Endothelial cell of umbilical vein (primary cell): Measurements from ENCODE around the gene MBTPS2. TPM values are rescaled to one million over a fixed set of nuclear protein-coding genes. Genes with fewer than 3 reads are reported as not detected.

Experiments used
- BruUV-seq: library from RNA; stranded (reverse); fragments of 400-500 nt; replicated peaks from 2 replicates; lab custom pipeline; 2021; lab: Mats Ljungman, UMichigan
- CTCF ChIA-PET: fragments of 300-600, 350-600 bp; sonication (Branson Sonifier 250); formaldehyde crosslinking; loops from one replicate; lab custom pipeline; 2021; ENCODE audit warnings: antibody characterized with exemption, inconsistent platforms; lab: Charles Lee
- POLR2A ChIA-PET: fragments of 300-600, 350-600 bp; sonication (Branson Sonifier 250); formaldehyde crosslinking; loops from one replicate; lab custom pipeline; 2021; ENCODE audit warnings: antibody characterized with exemption, inconsistent platforms; lab: Charles Lee
- DNase-seq: peaks from one replicate; pipeline ENCODE4 v3.0.0-alpha.2; 2011; ENCODE audit warnings: low read depth, low spot score
- FAIRE-seq: peaks from 2 replicates; lab custom pipeline; 2011; peaks lifted over from hg19 to GRCh38; lab: Jason Lieb, UNC
- H2AFZ ChIP-seq: 2 replicates; pipeline ENCODE4 v1.6.0; 2012; ENCODE audit warnings: low read depth, low read length, control low read depth, inconsistent platforms
- H3K27ac ChIP-seq: 2 replicates; pipeline ENCODE4 v1.5.1; 2011; ENCODE audit warnings: low read depth, mild to moderate bottlenecking, control low read depth, low read length, moderate library complexity; ENCODE audit not compliant: insufficient read depth
- H3K27me3 ChIP-seq, 2 experiments: 2 replicates each; pipeline versions ENCODE4 v1.6.0 to v1.6.1; 2011; ENCODE audit warnings: low read length in 2 of 2, mixed read lengths in 1 of 2; ENCODE audit not compliant: control insufficient read depth in 2 of 2, insufficient read depth in 2 of 2
- H3K36me3 ChIP-seq, 2 experiments: 2 replicates in 1 of 2; 3 replicates in 1 of 2; pipeline ENCODE4 v1.5.1; 2011; ENCODE audit warnings: low read length in 2 of 2, mild to moderate bottlenecking in 1 of 2, moderate library complexity in 1 of 2; ENCODE audit not compliant: control insufficient read depth in 2 of 2, insufficient read depth in 2 of 2; ENCODE audit errors: extremely low read depth in 1 of 2
- H3K4me1 ChIP-seq: 3 replicates; pipeline ENCODE4 v1.5.1; 2011; ENCODE audit warnings: mild to moderate bottlenecking, low read length; ENCODE audit not compliant: control insufficient read depth, insufficient read depth; ENCODE audit errors: extremely low read depth
- H3K4me2 ChIP-seq: 2 replicates; pipeline ENCODE4 v1.6.1; 2011; ENCODE audit warnings: low read length, control low read depth, mixed read lengths; ENCODE audit not compliant: insufficient read depth
- H3K4me3 ChIP-seq, 3 experiments: fragments of 200-600 bp in 1 of 3; sonication (generic), shearing (Covaris generic) in 1 of 3; replicated peaks in 1 of 3; 2 replicates each; pipeline ENCODE4 v1.5.1; 2011 to 2016; ENCODE audit warnings: control low read depth in 3 of 3, low read length in 3 of 3, mild to moderate bottlenecking in 2 of 3, inconsistent platforms in 1 of 3, low read depth in 1 of 3, moderate library complexity in 1 of 3; ENCODE audit not compliant: insufficient read depth in 1 of 3
- H3K79me2 ChIP-seq: 2 replicates; pipeline ENCODE4 v1.6.0; 2012; ENCODE audit warnings: low read length, inconsistent platforms; ENCODE audit not compliant: control insufficient read depth, insufficient read depth
- H3K9ac ChIP-seq: replicated peaks from 2 replicates; pipeline ENCODE3; 2011; ENCODE audit warnings: low read length, control low read depth; ENCODE audit not compliant: insufficient read depth; ENCODE audit errors: extremely low read depth
- H3K9me1 ChIP-seq: replicated peaks from 3 replicates; pipeline ENCODE4 v1.6.0; 2011; ENCODE audit warnings: mild to moderate bottlenecking, low read length; ENCODE audit not compliant: control insufficient read depth, insufficient read depth; ENCODE audit errors: extremely low read depth
- H3K9me3 ChIP-seq: replicated peaks from 2 replicates; pipeline ENCODE4 v1.5.1; 2012; ENCODE audit warnings: low read length, inconsistent platforms; ENCODE audit not compliant: control insufficient read depth, insufficient read depth
- H4K20me1 ChIP-seq: replicated peaks from 2 replicates; pipeline ENCODE3; 2011; ENCODE audit warnings: mild to moderate bottlenecking, low read length; ENCODE audit not compliant: control insufficient read depth, insufficient read depth; ENCODE audit errors: extremely low read depth
- EZH2 ChIP-seq: IDR thresholded peaks from 2 replicates; pipeline ENCODE4 v1.6.1; 2012; ENCODE audit warnings: borderline replicate concordance, low read depth, mild to moderate bottlenecking, moderate library complexity, low read length, inconsistent platforms; ENCODE audit not compliant: severe bottlenecking
- FOS ChIP-seq: IDR thresholded peaks from 2 replicates; pipeline ENCODE4 v1.6.1; 2011; ENCODE audit warnings: mild to moderate bottlenecking, low read length, moderate library complexity, borderline replicate concordance; ENCODE audit not compliant: insufficient read depth
- GATA2 ChIP-seq: IDR thresholded peaks from 2 replicates; pipeline ENCODE4 v1.7.0; 2011; ENCODE audit warnings: low read depth, mild to moderate bottlenecking, moderate library complexity, mixed read lengths, low read length; ENCODE audit not compliant: insufficient read length, insufficient read depth
- JUN ChIP-seq: IDR thresholded peaks from 2 replicates; pipeline ENCODE4 v1.6.1; 2011; ENCODE audit warnings: borderline replicate concordance, low read depth; ENCODE audit not compliant: insufficient read length, insufficient read depth
- MAX ChIP-seq: IDR thresholded peaks from 2 replicates; pipeline ENCODE4 v1.6.1; 2011; ENCODE audit not compliant: insufficient read depth, insufficient read length
- MYC ChIP-seq: IDR thresholded peaks from one replicate; pipeline ENCODE4 v1.6.1; 2011; ENCODE audit warnings: mild to moderate bottlenecking, low read depth, low read length
- POLR2A ChIP-seq: IDR thresholded peaks from 2 replicates; pipeline ENCODE4 v1.6.1; 2012; ENCODE audit warnings: low read depth, mild to moderate bottlenecking, control low read depth, low read length
- POLR2AphosphoS5 ChIP-seq: IDR thresholded peaks from 2 replicates; pipeline ENCODE4 v1.6.1; 2012; ENCODE audit warnings: low read depth, mild to moderate bottlenecking, control low read depth, low read length, moderate library complexity; ENCODE audit not compliant: insufficient read depth
- dilution Hi-C: fragments of 300-500 bp; cut with MboI; formaldehyde crosslinking; loops from one replicate; pipeline ENCODE4 v1.15.0; 2019; ENCODE audit warnings: low sequenced_read_pairs; ENCODE audit not compliant: extremely low pct_ligation_motif_present
- intact Hi-C: fragments of 100-400 bp; cut with micrococcal nuclease; formaldehyde crosslinking; loops from one replicate; pipeline ENCODE4 v1.10.0; 2022
- polyA plus RNA-seq, 4 experiments: library from polyadenylated mRNA; depleted of rRNA in 3 of 4; stranded (reverse) in 3 of 4; unstranded in 1 of 4; fragments of >200 nt; gene quantifications; 2 replicates each; pipeline versions ENCODE4 v1.2.1 to v1.2.3, GENCODE V29; 2011 to 2012; ENCODE audit warnings: missing spikeins in 1 of 4
- total RNA-seq: library from RNA; stranded (reverse); gene quantifications from 2 replicates; pipeline ENCODE4 v1.2.3, GENCODE V29; 2021
- TF ChIP-seq, protein P1 (sequence below), 2 donors: IDR thresholded peaks; 1 replicate in 1 of 2; 2 replicates in 1 of 2; pipeline ENCODE4 v1.5.1; 2011; ENCODE audit warnings: low read length in 2 of 2, mild to moderate bottlenecking in 2 of 2, moderate library complexity in 2 of 2, control low read depth in 1 of 2, inconsistent platforms in 1 of 2, low read depth in 1 of 2; ENCODE audit not compliant: insufficient read depth in 1 of 2; ENCODE audit errors: extremely low read depth in 1 of 2

The MBTPS2 gene
- total and polyA plus RNA-seq, 2 donors (not counting 3 experiments of a cell fraction or from before 2014, with no cell fraction given) = 11.4 to 16.4 TPM

DNA sequence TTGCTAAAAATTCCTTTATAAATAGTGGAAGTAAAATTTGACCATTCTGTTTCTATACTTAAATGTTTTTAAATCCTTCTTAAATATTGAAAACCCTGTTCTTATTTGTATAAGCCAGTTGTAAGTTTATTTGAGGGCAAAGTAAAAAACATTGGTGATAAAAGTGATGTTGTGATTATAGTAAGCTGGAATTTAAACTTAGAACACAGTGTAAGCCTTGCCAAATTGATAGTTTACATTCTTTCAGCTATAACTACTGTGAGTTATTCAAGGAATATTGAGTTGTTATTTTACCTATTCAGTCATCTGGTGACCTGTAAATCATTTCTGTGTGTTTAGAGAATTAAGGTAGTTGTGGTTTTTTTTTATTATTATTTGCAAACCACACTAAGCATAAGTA lies 26.0 kb downstream of the MBTPS2 start:
- dilution Hi-C loops (no loop called here), intact Hi-C loops (no loop called here)
- no peaks in the 10 kb centered on the region for H4K20me1 ChIP-seq
- DNase-seq = no peak
- TF ChIP-seq JUN (no peak), POLR2A (no peak), POLR2AphosphoS5 (no peak), MAX (no peak), FOS (no peak), EZH2 (no peak), GATA2 (no peak), MYC (no peak)
- TF ChIP-seq, protein P1, sequence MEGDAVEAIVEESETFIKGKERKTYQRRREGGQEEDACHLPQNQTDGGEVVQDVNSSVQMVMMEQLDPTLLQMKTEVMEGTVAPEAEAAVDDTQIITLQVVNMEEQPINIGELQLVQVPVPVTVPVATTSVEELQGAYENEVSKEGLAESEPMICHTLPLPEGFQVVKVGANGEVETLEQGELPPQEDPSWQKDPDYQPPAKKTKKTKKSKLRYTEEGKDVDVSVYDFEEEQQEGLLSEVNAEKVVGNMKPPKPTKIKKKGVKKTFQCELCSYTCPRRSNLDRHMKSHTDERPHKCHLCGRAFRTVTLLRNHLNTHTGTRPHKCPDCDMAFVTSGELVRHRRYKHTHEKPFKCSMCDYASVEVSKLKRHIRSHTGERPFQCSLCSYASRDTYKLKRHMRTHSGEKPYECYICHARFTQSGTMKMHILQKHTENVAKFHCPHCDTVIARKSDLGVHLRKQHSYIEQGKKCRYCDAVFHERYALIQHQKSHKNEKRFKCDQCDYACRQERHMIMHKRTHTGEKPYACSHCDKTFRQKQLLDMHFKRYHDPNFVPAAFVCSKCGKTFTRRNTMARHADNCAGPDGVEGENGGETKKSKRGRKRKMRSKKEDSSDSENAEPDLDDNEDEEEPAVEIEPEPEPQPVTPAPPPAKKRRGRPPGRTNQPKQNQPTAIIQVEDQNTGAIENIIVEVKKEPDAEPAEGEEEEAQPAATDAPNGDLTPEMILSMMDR (IDR thresholded peaks at IDR 0.05; ENCODE audit: extremely low read depth in 1 of 2, insufficient read depth in 1 of 2, low read depth in 1 of 2, low read length in 2 of 2) = no peak
- CTCF ChIA-PET = no interaction called here
- peaks cover 3% of the 10 kb centered on the region for H3K4me1 ChIP-seq
- H3K79me2 ChIP-seq = no peaks in the 10 kb centered on the region
- no peak overlapping the region for H2AFZ ChIP-seq
- no peak overlapping the region for H3K4me3 ChIP-seq
- H3K36me3 ChIP-seq = no peaks in the 10 kb centered on the region
- POLR2A ChIA-PET = no interaction called here
- no peak overlapping the region for H3K27ac ChIP-seq
- no peaks in the 10 kb centered on the region for H3K27me3 ChIP-seq
- peak; percentile 56 for FAIRE-seq
- H3K9me1 ChIP-seq = no peaks in the 10 kb centered on the region
- no peak overlapping the region for H3K4me2 ChIP-seq
- no TSS peak for BruUV-seq
- no peaks in the 10 kb centered on the region for H3K9me3 ChIP-seq
- no peak overlapping the region for H3K9ac ChIP-seq
